CD14-positive monocyte (primary cell): ENCODE data around the gene MED12L. TPM values are rescaled to one million over a fixed set of nuclear protein-coding genes. Genes with fewer than 3 reads are reported as not detected.

Experiments
- DNase-seq, 3 donors: peaks; one replicate each; pipeline ENCODE4 v3.0.0-alpha.2; 2011 to 2022
- H2AFZ ChIP-seq: 2 replicates; pipeline ENCODE4 v1.6.0; 2012; ENCODE audit warnings: mild to moderate bottlenecking, low read depth, low read length, inconsistent platforms; ENCODE audit not compliant: insufficient read depth, poor library complexity, severe bottlenecking
- H3K27ac ChIP-seq, 2 donors: 1 replicate in 1 of 2; 2 replicates in 1 of 2; pipeline ENCODE4 v1.5.1; 2012 to 2013; ENCODE audit warnings: low read length in 2 of 2, control low read depth in 1 of 2, inconsistent platforms in 1 of 2, low read depth in 1 of 2, mild to moderate bottlenecking in 1 of 2
- H3K27me3 ChIP-seq, 2 donors: one replicate each; pipeline versions ENCODE4 v1.6.0 to v1.6.1; 2011 to 2013; ENCODE audit warnings: low read length in 2 of 2; ENCODE audit not compliant: control insufficient read depth in 2 of 2, insufficient read depth in 2 of 2
- H3K36me3 ChIP-seq, 2 donors: replicated peaks in 1 of 2; 1 replicate in 1 of 2; 2 replicates in 1 of 2; pipeline versions ENCODE4 v1.5.1 to v1.6.1; 2012 to 2013; ENCODE audit warnings: low read length in 2 of 2, control low read depth in 1 of 2, inconsistent platforms in 1 of 2, mild to moderate bottlenecking in 1 of 2; ENCODE audit not compliant: insufficient read depth in 2 of 2, control insufficient read depth in 1 of 2
- H3K4me1 ChIP-seq, 2 donors: 1 replicate in 1 of 2; 2 replicates in 1 of 2; pipeline versions ENCODE4 v1.5.1 to v1.6.1; 2012 to 2013; ENCODE audit warnings: low read length in 2 of 2, control low read depth in 1 of 2, inconsistent platforms in 1 of 2, mild to moderate bottlenecking in 1 of 2, moderate library complexity in 1 of 2; ENCODE audit not compliant: insufficient read depth in 2 of 2, control insufficient read depth in 1 of 2
- H3K4me2 ChIP-seq: replicated peaks from 2 replicates; pipeline ENCODE3; 2012; ENCODE audit warnings: low read length, moderate library complexity, mild to moderate bottlenecking; ENCODE audit not compliant: poor library complexity, severe bottlenecking; ENCODE audit errors: extremely low read depth
- H3K4me3 ChIP-seq, 3 experiments: fragments of 200-600 bp in 1 of 3; sonication (generic) in 1 of 3; replicated peaks in 1 of 3; 1 replicate in 2 of 3; 2 replicates in 1 of 3; pipeline ENCODE4 v1.5.1; 2011 to 2013; ENCODE audit warnings: low read length in 3 of 3, mild to moderate bottlenecking in 3 of 3, control low read depth in 2 of 3, low read depth in 2 of 3, inconsistent platforms in 1 of 3, moderate library complexity in 1 of 3
- H3K79me2 ChIP-seq: 2 replicates; pipeline ENCODE4 v1.6.0; 2012; ENCODE audit warnings: mild to moderate bottlenecking, control low read depth, inconsistent platforms, low read length, moderate library complexity; ENCODE audit not compliant: insufficient read depth
- H3K9ac ChIP-seq: 2 replicates; pipeline ENCODE4 v1.6.0; 2017; ENCODE audit warnings: low read length, mild to moderate bottlenecking; ENCODE audit not compliant: insufficient read depth, poor library complexity, severe bottlenecking
- H3K9me3 ChIP-seq, 2 donors: replicated peaks in 1 of 2; 1 replicate in 1 of 2; 2 replicates in 1 of 2; pipeline versions ENCODE4 v1.5.1 to v1.6.1; 2012 to 2013; ENCODE audit warnings: low read length in 2 of 2, control low read depth in 1 of 2; ENCODE audit not compliant: control insufficient read depth in 1 of 2, insufficient read depth in 1 of 2
- H4K20me1 ChIP-seq: 2 replicates; pipeline ENCODE4 v1.6.0; 2012; ENCODE audit warnings: mild to moderate bottlenecking, low read length, control low read depth, moderate library complexity; ENCODE audit not compliant: insufficient read depth
- H3K27ac Mint-ChIP-seq, 7 donors: one replicate each; pipeline ENCODE4 v1.8.0; 2020; ENCODE audit warnings: mild to moderate bottlenecking in 7 of 7, mixed read lengths in 7 of 7, moderate library complexity in 6 of 7, inconsistent platforms in 2 of 7
- H3K27me3 Mint-ChIP-seq, 3 donors: one replicate each; pipeline ENCODE4 v1.8.0; 2021 to 2022; ENCODE audit warnings: low read depth in 3 of 3, mild to moderate bottlenecking in 3 of 3, mixed read lengths in 3 of 3, moderate library complexity in 3 of 3, inconsistent platforms in 1 of 3
- H3K36me3 Mint-ChIP-seq, 2 donors: one replicate each; pipeline ENCODE4 v1.8.0; 2020; ENCODE audit warnings: mixed read lengths in 2 of 2, inconsistent platforms in 1 of 2, mild to moderate bottlenecking in 1 of 2
- H3K4me1 Mint-ChIP-seq: one replicate; pipeline ENCODE4 v1.8.0; 2020; ENCODE audit warnings: mild to moderate bottlenecking, mixed read lengths
- H3K4me3 Mint-ChIP-seq, 2 donors: one replicate each; pipeline ENCODE4 v1.8.0; 2020; ENCODE audit warnings: mild to moderate bottlenecking in 2 of 2, mixed read lengths in 2 of 2, moderate library complexity in 1 of 2
- H3K9me3 Mint-ChIP-seq, 7 donors: one replicate each; pipeline ENCODE4 v1.8.0; 2020 to 2022; ENCODE audit warnings: mixed read lengths in 7 of 7, mild to moderate bottlenecking in 6 of 7, moderate library complexity in 6 of 7, inconsistent platforms in 2 of 7
- WGBS: methylation state at CpG from one replicate; pipeline ENCODE4 v1.1.5; 2013; ENCODE audit warnings: missing lambda C conversion rate; ENCODE audit not compliant: insufficient coverage; 5-methylcytosine and 5-hydroxymethylcytosine counted together
- intact Hi-C, 2 donors: fragments of 100-400 bp; cut with micrococcal nuclease; formaldehyde crosslinking; loops; one replicate each; pipeline versions ENCODE4 v1.15.0 to v1.15.1; 2023
- polyA plus RNA-seq, 3 donors: library from polyadenylated mRNA; depleted of rRNA in 1 of 3; unstranded in 2 of 3; stranded (reverse) in 1 of 3; fragments of 300-500 nt in 2 of 3; fragments of >200 nt in 1 of 3; fragmentation: Illumina TruSeq in 2 of 3; gene quantifications; 1 replicate in 2 of 3; 2 replicates in 1 of 3; pipeline ENCODE4 v1.2.3, GENCODE V29; 2012 to 2021
- TF ChIP-seq, protein P1 (sequence below): fragments of 200-600 bp; IDR thresholded peaks from one replicate; pipeline ENCODE4 v1.8.0; 2022; ENCODE audit warnings: antibody characterized with exemption, mild to moderate bottlenecking

MED12L gene
- polyA plus RNA-seq, 3 donors, result 0.12 to 0.29 TPM; not detected in 1

DNA sequence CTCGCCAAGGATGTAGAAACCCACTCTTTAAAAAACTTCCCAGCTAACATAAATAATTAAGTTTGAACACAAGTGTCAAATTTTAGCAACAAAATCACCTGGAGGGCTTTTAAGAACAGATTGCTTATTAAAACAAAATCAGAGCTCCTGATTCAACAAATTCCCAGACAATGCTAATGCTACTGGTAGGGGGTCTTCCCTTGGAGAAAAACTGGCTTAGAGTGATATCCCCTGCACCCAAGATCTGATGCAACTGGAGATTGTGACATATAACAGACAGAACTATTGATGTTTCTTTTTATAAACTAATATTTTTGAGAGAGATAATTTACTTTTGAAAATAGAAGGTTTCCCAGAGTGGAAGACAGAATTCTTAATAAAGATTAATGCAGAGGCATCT lies 355.5 kb downstream of the MED12L start:
- no peak for DNase-seq
- Mint-ChIP-seq H3K27ac (no peak overlapping the region), H3K9me3 (peaks cover 0 to 6% (median 0%) of the 10 kb centered on the region in 7 donors), H3K4me1 (peaks cover 13% of the 10 kb centered on the region), H3K4me3 (no peak overlapping the region), H3K36me3 (no peaks in the 10 kb centered on the region), H3K27me3 (peaks cover 0 to 2% (median 0%) of the 10 kb centered on the region in 3 donors)
- H3K27ac ChIP-seq, result no peak overlapping the region
- H3K9me3 ChIP-seq, result no peaks in the 10 kb centered on the region
- intact Hi-C loops, result loop anchor here in 1 of 2 donors (10.0 kb wide), 2 partner anchors 394 to 474 kb away; no protein-coding TSS in a partner anchor
- H3K36me3 ChIP-seq, result no peaks in the 10 kb centered on the region
- H4K20me1 ChIP-seq, result no peaks in the 10 kb centered on the region
- TF ChIP-seq, protein P1, sequence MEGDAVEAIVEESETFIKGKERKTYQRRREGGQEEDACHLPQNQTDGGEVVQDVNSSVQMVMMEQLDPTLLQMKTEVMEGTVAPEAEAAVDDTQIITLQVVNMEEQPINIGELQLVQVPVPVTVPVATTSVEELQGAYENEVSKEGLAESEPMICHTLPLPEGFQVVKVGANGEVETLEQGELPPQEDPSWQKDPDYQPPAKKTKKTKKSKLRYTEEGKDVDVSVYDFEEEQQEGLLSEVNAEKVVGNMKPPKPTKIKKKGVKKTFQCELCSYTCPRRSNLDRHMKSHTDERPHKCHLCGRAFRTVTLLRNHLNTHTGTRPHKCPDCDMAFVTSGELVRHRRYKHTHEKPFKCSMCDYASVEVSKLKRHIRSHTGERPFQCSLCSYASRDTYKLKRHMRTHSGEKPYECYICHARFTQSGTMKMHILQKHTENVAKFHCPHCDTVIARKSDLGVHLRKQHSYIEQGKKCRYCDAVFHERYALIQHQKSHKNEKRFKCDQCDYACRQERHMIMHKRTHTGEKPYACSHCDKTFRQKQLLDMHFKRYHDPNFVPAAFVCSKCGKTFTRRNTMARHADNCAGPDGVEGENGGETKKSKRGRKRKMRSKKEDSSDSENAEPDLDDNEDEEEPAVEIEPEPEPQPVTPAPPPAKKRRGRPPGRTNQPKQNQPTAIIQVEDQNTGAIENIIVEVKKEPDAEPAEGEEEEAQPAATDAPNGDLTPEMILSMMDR, result no peak
- H3K9ac ChIP-seq, result no peak overlapping the region
- H3K79me2 ChIP-seq, result no peaks in the 10 kb centered on the region
- H3K27me3 ChIP-seq, result no peaks in the 10 kb centered on the region
- peaks cover 13 to 14% of the 10 kb centered on the region in 2 donors for H3K4me1 ChIP-seq
- no peak overlapping the region for H3K4me3 ChIP-seq
- H2AFZ ChIP-seq, result no peak overlapping the region
- no CpG with 5 or more reads among the region's 1 CpG for WGBS
- no peak overlapping the region for H3K4me2 ChIP-seq

DNA sequence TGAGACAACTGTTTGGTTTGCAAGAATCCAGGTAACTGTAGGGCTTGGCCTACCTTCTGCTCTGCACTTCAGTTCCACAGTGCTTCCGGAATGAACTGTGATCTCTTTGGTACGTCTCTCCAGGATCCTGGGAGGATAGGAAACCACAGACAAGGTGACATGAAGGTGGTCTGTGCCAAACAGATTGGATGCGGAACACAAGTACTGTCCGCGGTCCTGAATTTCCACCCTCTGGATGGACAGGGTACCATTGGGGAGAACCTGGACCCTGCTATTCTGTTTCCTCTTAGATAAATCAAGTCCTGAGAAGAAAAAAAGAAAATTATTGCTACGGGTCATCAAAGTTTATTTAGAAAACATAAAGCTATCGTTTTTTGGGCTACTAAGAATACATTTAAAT lies 358.1 kb downstream of the MED12L start:
- WGBS, result 97% methylated on average over 5 of the region's 7 CpGs
- Mint-ChIP-seq H3K4me1 (peaks cover 17% of the 10 kb centered on the region), H3K27ac (no peak overlapping the region)

More for the DNA sequence above, 358.1 kb downstream of the MED12L start:
- H3K4me2 ChIP-seq, result no peak overlapping the region
- H3K36me3 ChIP-seq, result no peaks in the 10 kb centered on the region
- no peak overlapping the region for H3K4me3 ChIP-seq
- TF ChIP-seq, protein P1, result no peak
- Mint-ChIP-seq H3K36me3 (no peaks in the 10 kb centered on the region), H3K4me3 (no peak overlapping the region), H3K9me3 (peaks cover 0 to 8% (median 3%) of the 10 kb centered on the region in 7 donors), H3K27me3 (peaks cover 0 to 2% (median 2%) of the 10 kb centered on the region in 3 donors)
- DNase-seq, result no peak
- no peak overlapping the region for H3K27ac ChIP-seq
- H3K4me1 ChIP-seq, result peaks cover 14 to 19% of the 10 kb centered on the region in 2 donors
- H3K9ac ChIP-seq, result no peak overlapping the region
- no peak overlapping the region for H2AFZ ChIP-seq
- intact Hi-C loops, result loop anchor here in 1 of 2 donors (10.0 kb wide), 2 partner anchors 391 to 471 kb away; no protein-coding TSS in a partner anchor
- no peaks in the 10 kb centered on the region for H3K9me3 ChIP-seq
- no peaks in the 10 kb centered on the region for H3K79me2 ChIP-seq
- H4K20me1 ChIP-seq, result no peaks in the 10 kb centered on the region
- no peaks in the 10 kb centered on the region for H3K27me3 ChIP-seq
